ENCODE data around the gene CNKSR3. TPM values are rescaled to one million over a fixed set of nuclear protein-coding genes. Genes with fewer than 3 reads are reported as not detected.
A peak's percentile ranks its signal among the peaks of the same experiment; 100 is the strongest.

CNKSR3 gene
- polyA plus RNA-seq, 1 of the 3 experiments (the other 2 are of a cell fraction), result 1.6 TPM

DNA sequence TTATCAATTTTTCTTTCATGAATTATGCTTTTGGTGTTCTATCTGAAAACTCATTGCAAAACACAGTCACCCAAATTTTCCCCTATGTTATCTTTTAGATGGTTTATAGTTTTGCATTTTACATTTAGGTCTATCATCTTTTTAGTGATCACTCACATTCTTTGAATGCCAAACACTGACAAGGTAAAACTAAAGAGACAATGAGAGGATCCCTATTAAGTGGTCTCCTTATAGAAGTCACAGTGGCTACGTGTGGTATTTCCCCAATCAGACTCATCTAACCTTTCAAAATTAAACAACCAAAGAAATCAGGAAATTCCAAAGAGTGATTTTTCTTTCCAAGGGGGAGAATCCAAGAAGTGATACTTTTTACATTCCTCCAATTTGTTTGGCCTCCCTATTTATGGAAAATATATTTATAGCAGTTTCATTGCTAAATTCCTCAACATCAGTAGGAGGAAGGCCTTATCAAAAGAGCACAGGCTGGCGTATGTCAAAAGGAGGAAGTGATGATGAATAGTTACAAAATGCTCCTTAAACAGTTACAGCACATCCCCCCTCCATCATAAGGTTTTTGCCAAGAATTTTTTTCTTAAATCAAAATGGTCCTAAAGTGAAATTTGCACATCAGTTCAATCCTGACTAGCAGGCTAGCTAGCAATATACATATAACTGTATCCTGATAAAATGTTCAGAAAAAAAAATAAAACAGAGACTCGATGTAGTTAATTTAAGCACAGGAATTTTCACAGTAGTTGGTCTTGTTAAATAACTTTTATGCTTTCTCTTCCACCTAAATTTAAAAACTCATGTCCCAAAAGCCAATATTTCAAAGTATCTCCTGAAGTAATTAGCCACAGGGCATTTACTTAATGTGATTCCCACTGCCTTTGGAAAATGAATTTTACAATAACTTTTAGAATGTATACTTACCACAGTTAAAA, 77.7 kb downstream of the CNKSR3 start (continued):
- TF ChIP-seq TAF1 (IDR thresholded peaks at IDR 0.05; ENCODE audit: borderline replicate concordance, low read depth, low read length), result no peak
- TF ChIP-seq ELF1 (IDR thresholded peaks at IDR 0.05), result no peak
- no peak for TF ChIP-seq CHD2 (IDR thresholded peaks at IDR 0.05; ENCODE audit: low read length, partially characterized antibody)
- TF ChIP-seq, protein P1, sequence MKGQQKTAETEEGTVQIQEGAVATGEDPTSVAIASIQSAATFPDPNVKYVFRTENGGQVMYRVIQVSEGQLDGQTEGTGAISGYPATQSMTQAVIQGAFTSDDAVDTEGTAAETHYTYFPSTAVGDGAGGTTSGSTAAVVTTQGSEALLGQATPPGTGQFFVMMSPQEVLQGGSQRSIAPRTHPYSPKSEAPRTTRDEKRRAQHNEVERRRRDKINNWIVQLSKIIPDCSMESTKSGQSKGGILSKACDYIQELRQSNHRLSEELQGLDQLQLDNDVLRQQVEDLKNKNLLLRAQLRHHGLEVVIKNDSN (IDR thresholded peaks at IDR 0.05; ENCODE audit: borderline replicate concordance, low read depth), result no peak
- TF ChIP-seq, protein P2, sequence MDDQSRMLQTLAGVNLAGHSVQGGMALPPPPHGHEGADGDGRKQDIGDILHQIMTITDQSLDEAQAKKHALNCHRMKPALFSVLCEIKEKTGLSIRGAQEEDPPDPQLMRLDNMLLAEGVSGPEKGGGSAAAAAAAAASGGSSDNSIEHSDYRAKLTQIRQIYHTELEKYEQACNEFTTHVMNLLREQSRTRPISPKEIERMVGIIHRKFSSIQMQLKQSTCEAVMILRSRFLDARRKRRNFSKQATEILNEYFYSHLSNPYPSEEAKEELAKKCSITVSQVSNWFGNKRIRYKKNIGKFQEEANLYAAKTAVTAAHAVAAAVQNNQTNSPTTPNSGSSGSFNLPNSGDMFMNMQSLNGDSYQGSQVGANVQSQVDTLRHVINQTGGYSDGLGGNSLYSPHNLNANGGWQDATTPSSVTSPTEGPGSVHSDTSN (IDR thresholded peaks at IDR 0.05), result peak; percentile 55
- TF ChIP-seq RAD21 (IDR thresholded peaks at IDR 0.05; ENCODE audit: low read length), result no peak
- TF ChIP-seq EZH2phosphoT487 (IDR thresholded peaks at IDR 0.05; ENCODE audit: borderline replicate concordance, low read depth), result no peak
- TF ChIP-seq SIN3A (IDR thresholded peaks at IDR 0.05; ENCODE audit: borderline replicate concordance, low read depth, low read length), result no peak

DNA sequence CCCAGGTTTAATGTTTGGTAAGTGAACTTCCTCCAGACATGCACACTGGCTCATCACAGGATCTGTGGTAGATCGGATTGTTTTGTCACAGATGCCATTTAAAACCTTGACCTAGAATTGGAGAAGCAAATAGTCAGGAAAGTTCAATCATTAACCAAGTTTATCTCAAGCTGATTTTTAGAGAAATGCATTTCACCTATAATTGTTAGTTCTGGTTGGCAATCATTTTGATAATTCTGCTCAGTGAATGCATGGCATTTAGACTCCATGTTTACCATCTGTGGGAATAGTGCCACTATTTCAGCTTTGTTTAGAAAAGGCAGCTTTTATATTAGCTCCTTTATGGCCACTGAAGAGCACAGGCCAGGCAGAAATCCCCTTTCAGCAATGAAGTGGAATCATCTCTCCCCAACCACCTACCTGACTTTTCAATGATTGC, 80.0 kb downstream of the CNKSR3 start:
- H3K4me3 ChIP-seq (ENCODE audit: low read depth in 2 of 2, low read length in 1 of 2), result no peak overlapping the region
- peak overlapping the region in 1 of 2 experiments; percentile 94; a peak in 2 of 4 replicates for H3K27ac ChIP-seq (ENCODE audit: low read depth in 2 of 2, low read length in 1 of 2)
- no peak for TF ChIP-seq EZH2phosphoT487 (IDR thresholded peaks at IDR 0.05; ENCODE audit: borderline replicate concordance, low read depth)
- TF ChIP-seq, protein P3, sequence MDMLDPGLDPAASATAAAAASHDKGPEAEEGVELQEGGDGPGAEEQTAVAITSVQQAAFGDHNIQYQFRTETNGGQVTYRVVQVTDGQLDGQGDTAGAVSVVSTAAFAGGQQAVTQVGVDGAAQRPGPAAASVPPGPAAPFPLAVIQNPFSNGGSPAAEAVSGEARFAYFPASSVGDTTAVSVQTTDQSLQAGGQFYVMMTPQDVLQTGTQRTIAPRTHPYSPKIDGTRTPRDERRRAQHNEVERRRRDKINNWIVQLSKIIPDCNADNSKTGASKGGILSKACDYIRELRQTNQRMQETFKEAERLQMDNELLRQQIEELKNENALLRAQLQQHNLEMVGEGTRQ (IDR thresholded peaks at IDR 0.05; ENCODE audit: borderline replicate concordance, low read depth, low read length), result no peak
- TF ChIP-seq FOXJ3 (CRISPR knock-in tag; IDR thresholded peaks at IDR 0.05), result no peak
- no peak for TF ChIP-seq YY1 (IDR thresholded peaks at IDR 0.05; ENCODE audit: low read depth)
- TF ChIP-seq, protein P2 (IDR thresholded peaks at IDR 0.05), result no peak
- no peak for TF ChIP-seq MXI1 (IDR thresholded peaks at IDR 0.05; ENCODE audit: low read depth, low read length)
- TF ChIP-seq EP300 (IDR thresholded peaks at IDR 0.05; ENCODE audit: borderline replicate concordance in 1 of 2, low read depth in 1 of 2, low read length in 1 of 2), result no peak
- TF ChIP-seq RFX5 (IDR thresholded peaks at IDR 0.05; ENCODE audit: low read length), result no peak
- no peaks in the 10 kb centered on the region for H3K79me2 ChIP-seq (ENCODE audit: insufficient read depth)
- H3K4me1 ChIP-seq (ENCODE audit: control insufficient read depth in 1 of 2, insufficient read depth in 2 of 2, low read depth in 1 of 2, low read length in 1 of 2), result peaks cover 25 to 41% of the 10 kb centered on the region in 2 experiments; a peak in 3 of 4 replicates
- DNase-seq, result no peak
- H3K9ac ChIP-seq, result no peak overlapping the region
- ChIA-PET POLR2A (interaction anchor here (0.5 to 0.9 kb wide), 3 partner anchors 14 to 127 kb away, joined by 3 to 6 read pairs (median 3); no protein-coding TSS in a partner anchor), CTCF (interaction anchor here (5.1 kb wide), 1 partner anchor 17 kb away, joined by 27 read pairs; no protein-coding TSS in a partner anchor)
- no peak overlapping the region for H2AFZ ChIP-seq (ENCODE audit: low read depth)
- no peaks in the 10 kb centered on the region for H3K27me3 ChIP-seq (ENCODE audit: insufficient read depth)
- WGBS (ENCODE audit: low lambda C conversion rate), result 45% methylated on average over 1 of the region's 1 CpG
- peaks cover 5% of the 10 kb centered on the region for H3F3A ChIP-seq (replicated peaks; ENCODE audit: insufficient read depth)
- no peaks in the 10 kb centered on the region for H3K9me3 ChIP-seq
- peaks cover 17 to 19% of the 10 kb centered on the region in 2 experiments for H3K36me3 ChIP-seq (replicated peaks in 1 of 2; ENCODE audit: control insufficient read depth in 1 of 2, insufficient read depth in 2 of 2, low read length in 1 of 2)
- no peak overlapping the region for H3K4me2 ChIP-seq
- no peaks in the 10 kb centered on the region for H3K9me2 ChIP-seq
- H4K20me1 ChIP-seq (ENCODE audit: insufficient read depth), result no peaks in the 10 kb centered on the region
